H9 (cell line): ENCODE data around the gene CDKL5. TPM values are rescaled to one million over a fixed set of nuclear protein-coding genes. Genes with fewer than 3 reads are reported as not detected.

ENCODE experiments used
- DNase-seq: peaks from one replicate; pipeline ENCODE4 v3.0.0-alpha.2; 2017
- H2AFZ ChIP-seq: one replicate; pipeline ENCODE4 v1.6.1; 2013; ENCODE audit warnings: mild to moderate bottlenecking, low read length, control low read depth, moderate library complexity
- H2AK5ac ChIP-seq: 2 replicates; pipeline ENCODE4 v1.6.1; 2013; ENCODE audit warnings: low read length, control low read depth, mixed read lengths; ENCODE audit not compliant: insufficient read length
- H2BK120ac ChIP-seq: one replicate; pipeline ENCODE4 v1.6.1; 2013; ENCODE audit warnings: low read depth, mild to moderate bottlenecking, low read length, control low read depth, inconsistent platforms; ENCODE audit not compliant: poor library complexity, severe bottlenecking
- H2BK12ac ChIP-seq: 2 replicates; pipeline ENCODE4 v1.6.1; 2013; ENCODE audit warnings: low read length, control low read depth, mixed read lengths, low read depth; ENCODE audit not compliant: insufficient read length
- H2BK15ac ChIP-seq: 2 replicates; pipeline ENCODE4 v1.6.1; 2013; ENCODE audit warnings: low read depth, low read length, control low read depth
- H2BK20ac ChIP-seq: one replicate; pipeline ENCODE4 v1.6.1; 2013; ENCODE audit warnings: low read depth, mild to moderate bottlenecking, low read length, control low read depth, inconsistent platforms; ENCODE audit not compliant: poor library complexity, severe bottlenecking
- H2BK5ac ChIP-seq: 2 replicates; pipeline ENCODE4 v1.6.1; 2013; ENCODE audit warnings: low read length, control low read depth, mixed read lengths; ENCODE audit not compliant: insufficient read length
- H3K14ac ChIP-seq: 2 replicates; pipeline ENCODE4 v1.6.1; 2013; ENCODE audit warnings: low read length, control low read depth; ENCODE audit not compliant: insufficient read depth
- H3K18ac ChIP-seq: 2 replicates; pipeline ENCODE4 v1.6.1; 2013; ENCODE audit warnings: low read depth, mild to moderate bottlenecking, mixed read lengths, low read length, control low read depth; ENCODE audit not compliant: insufficient read length
- H3K23ac ChIP-seq: 2 replicates; pipeline ENCODE4 v1.6.1; 2013; ENCODE audit warnings: low read length, control low read depth, mixed read lengths, low read depth; ENCODE audit not compliant: insufficient read length
- H3K23me2 ChIP-seq: 2 replicates; pipeline ENCODE4 v1.6.1; 2013; ENCODE audit warnings: low read depth, mild to moderate bottlenecking, mixed read lengths, low read length, control low read depth; ENCODE audit not compliant: insufficient read length, poor library complexity, severe bottlenecking
- H3K27ac ChIP-seq: 2 replicates; pipeline ENCODE4 v1.5.1; 2013; ENCODE audit warnings: low read length, control low read depth, mixed read lengths, low read depth; ENCODE audit not compliant: insufficient read length
- H3K27me3 ChIP-seq: 2 replicates; pipeline ENCODE4 v1.6.1; 2013; ENCODE audit warnings: low read length, control low read depth, inconsistent platforms; ENCODE audit not compliant: insufficient read depth
- H3K4ac ChIP-seq: 2 replicates; pipeline ENCODE4 v1.6.1; 2013; ENCODE audit warnings: low read depth, mild to moderate bottlenecking, control low read depth, inconsistent platforms, low read length, moderate library complexity
- H3K4me1 ChIP-seq: 2 replicates; pipeline ENCODE4 v1.6.1; 2013; ENCODE audit warnings: low read length, control low read depth, inconsistent platforms; ENCODE audit not compliant: insufficient read depth
- H3K4me2 ChIP-seq: 2 replicates; pipeline ENCODE4 v1.6.1; 2013; ENCODE audit warnings: low read length, control low read depth, mixed read lengths; ENCODE audit not compliant: insufficient read length, insufficient read depth
- H3K56ac ChIP-seq: 2 replicates; pipeline ENCODE4 v1.6.1; 2013; ENCODE audit warnings: low read depth, mild to moderate bottlenecking, mixed read lengths, low read length, control low read depth; ENCODE audit not compliant: insufficient read length
- H3K79me1 ChIP-seq: 2 replicates; pipeline ENCODE4 v1.6.1; 2013; ENCODE audit warnings: low read depth, mild to moderate bottlenecking, moderate library complexity, low read length, control low read depth, inconsistent platforms; ENCODE audit not compliant: insufficient read depth, poor library complexity, severe bottlenecking
- H3K79me2 ChIP-seq: 2 replicates; pipeline ENCODE4 v1.6.1; 2013; ENCODE audit warnings: low read length, control low read depth, inconsistent platforms; ENCODE audit not compliant: insufficient read depth
- H3K9ac ChIP-seq: 2 replicates; pipeline ENCODE4 v1.6.1; 2013; ENCODE audit warnings: low read length, control low read depth, mixed read lengths; ENCODE audit not compliant: insufficient read length; ENCODE audit errors: extremely low read depth
- H3K9me3 ChIP-seq: one replicate; pipeline ENCODE4 v1.6.1; 2013; ENCODE audit warnings: low read depth, low read length, inconsistent platforms; ENCODE audit not compliant: control insufficient read depth
- H3T11ph ChIP-seq: one replicate; pipeline ENCODE4 v1.6.1; 2013; ENCODE audit warnings: mild to moderate bottlenecking, low read length, control low read depth, inconsistent platforms
- H4K20me1 ChIP-seq: one replicate; pipeline ENCODE4 v1.6.1; 2013; ENCODE audit not compliant: control insufficient read depth, insufficient read length, insufficient read depth
- H4K5ac ChIP-seq: 2 replicates; pipeline ENCODE4 v1.6.1; 2013; ENCODE audit warnings: low read depth, mild to moderate bottlenecking, mixed read lengths, low read length, control low read depth; ENCODE audit not compliant: insufficient read length
- H4K8ac ChIP-seq: replicated peaks from 2 replicates; pipeline ENCODE4 v1.6.1; 2013; ENCODE audit warnings: low read length, control low read depth, mixed read lengths, low read depth; ENCODE audit not compliant: insufficient read length
- H4K91ac ChIP-seq: 2 replicates; pipeline ENCODE4 v1.6.1; 2013; ENCODE audit warnings: low read depth, mild to moderate bottlenecking, moderate library complexity, mixed read lengths, low read length, control low read depth; ENCODE audit not compliant: insufficient read length
- H3K27ac Mint-ChIP-seq, 3 experiments: 2 replicates in 2 of 3; 3 replicates in 1 of 3; pipeline ENCODE4 v1.8.0; 2020 to 2021; ENCODE audit warnings: mixed read lengths in 3 of 3, mild to moderate bottlenecking in 1 of 3, moderate library complexity in 1 of 3
- H3K27me3 Mint-ChIP-seq: 2 replicates; pipeline ENCODE4 v1.8.0; 2021; ENCODE audit warnings: low read depth, mild to moderate bottlenecking, moderate library complexity, mixed read lengths
- H3K36me3 Mint-ChIP-seq, 3 experiments: 2 replicates in 2 of 3; 3 replicates in 1 of 3; pipeline ENCODE4 v1.8.0; 2020 to 2021; ENCODE audit warnings: low read depth in 3 of 3, mixed read lengths in 3 of 3; ENCODE audit not compliant: insufficient read depth in 1 of 3
- H3K4me1 Mint-ChIP-seq, 2 experiments: 2 replicates each; pipeline ENCODE4 v1.8.0; 2020; ENCODE audit warnings: mixed read lengths in 2 of 2
- H3K4me3 Mint-ChIP-seq, 2 experiments: 2 replicates in 1 of 2; 3 replicates in 1 of 2; pipeline ENCODE4 v1.8.0; 2020 to 2021; ENCODE audit warnings: mild to moderate bottlenecking in 2 of 2, mixed read lengths in 2 of 2, moderate library complexity in 1 of 2
- H3K9me3 Mint-ChIP-seq, 2 experiments: 2 replicates in 1 of 2; 3 replicates in 1 of 2; pipeline ENCODE4 v1.8.0; 2020; ENCODE audit warnings: mild to moderate bottlenecking in 2 of 2, mixed read lengths in 2 of 2, moderate library complexity in 1 of 2
- CTCF ChIP-seq: fragments of 200-600 bp; sonication (generic); conservative IDR thresholded peaks from 3 replicates; pipeline ENCODE4 v1.8.0; 2021; ENCODE audit warnings: antibody characterized with exemption, mild to moderate bottlenecking
- WGBS: extraction: QIAGEN DNeasy Blood & Tissue Kit; methylation state at CpG from one replicate; pipeline ENCODE4 v1.1.7; 2013; ENCODE audit warnings: missing lambda C conversion rate, low lambda C conversion rate, mixed read lengths; ENCODE audit not compliant: insufficient read length; ENCODE audit errors: extremely low coverage; 5-methylcytosine and 5-hydroxymethylcytosine counted together
- total RNA-seq: library from RNA; stranded (reverse); gene quantifications from 2 replicates; pipeline ENCODE4 v1.2.1, GENCODE V29; 2021

Gene CDKL5
- total RNA-seq, 1 experiment from 2014 or later = 19.5 TPM

DNA sequence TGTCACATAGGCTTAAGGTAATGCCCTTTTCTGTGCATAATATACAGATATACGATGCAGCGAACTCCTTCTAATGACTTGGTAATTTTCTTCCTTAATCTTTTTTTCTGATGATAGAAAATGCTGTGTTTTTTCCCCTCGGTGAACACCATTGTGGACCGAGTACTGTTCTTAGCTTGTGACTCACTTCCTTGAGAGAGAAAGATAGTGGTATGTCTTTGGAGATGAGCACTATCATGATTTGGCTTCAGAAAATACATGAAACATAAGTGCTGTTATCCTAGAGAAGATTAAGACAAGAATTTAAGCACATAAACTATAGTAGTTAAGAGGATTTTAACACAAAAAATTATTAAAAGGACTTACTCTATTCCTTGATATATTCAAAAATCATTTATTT, 182.6 kb downstream of the CDKL5 start:
- Mint-ChIP-seq H3K4me3 (no peak overlapping the region), H3K27me3 (no peaks in the 10 kb centered on the region), H3K9me3 (peaks cover 61 to 63% of the 10 kb centered on the region in 2 experiments), H3K36me3 (peaks cover 31 to 67% (median 51%) of the 10 kb centered on the region in 3 experiments), H3K27ac (no peak overlapping the region), H3K4me1 (no peaks in the 10 kb centered on the region)
- Histone ChIP-seq H3K4me2 (no peak overlapping the region), H3T11ph (no peak overlapping the region), H3K23ac (no peak overlapping the region), H2BK20ac (no peak overlapping the region), H3K14ac (no peak overlapping the region), H3K23me2 (no peaks in the 10 kb centered on the region), H2BK15ac (no peak overlapping the region), H3K9me3 (peaks cover 25% of the 10 kb centered on the region), H2BK12ac (no peak overlapping the region), H2BK120ac (no peak overlapping the region), H4K20me1 (no peaks in the 10 kb centered on the region), H2AFZ (no peak overlapping the region), H4K5ac (no peak overlapping the region), H2AK5ac (no peak overlapping the region), H3K27ac (no peak overlapping the region), H3K27me3 (no peaks in the 10 kb centered on the region), H3K4me1 (no peaks in the 10 kb centered on the region), H3K9ac (no peak overlapping the region), H3K79me1 (no peaks in the 10 kb centered on the region), H4K8ac (no peak overlapping the region), H3K4ac (no peak overlapping the region), H2BK5ac (no peak overlapping the region), H4K91ac (no peak overlapping the region), H3K79me2 (no peaks in the 10 kb centered on the region), H3K56ac (no peak overlapping the region), H3K18ac (no peak overlapping the region)
- DNase-seq = no peak
- TF ChIP-seq CTCF = no peak
- WGBS = no CpG with 5 or more reads among the region's 4 CpGs
